HCT116 (cell line): ENCODE data around the gene LYRM4.

Experiments used
- CBX3 ChIP-seq: IDR thresholded peaks from 2 replicates; pipeline ENCODE4 v1.6.1; 2012; ENCODE audit warnings: low read depth
- CEBPB ChIP-seq: IDR thresholded peaks from 2 replicates; pipeline ENCODE4 v1.6.1; 2012; ENCODE audit warnings: low read depth
- EGR1 ChIP-seq: IDR thresholded peaks from 2 replicates; pipeline ENCODE4 v1.6.1; 2012; ENCODE audit warnings: low read depth
- ELF1 ChIP-seq: IDR thresholded peaks from 2 replicates; pipeline ENCODE4 v1.6.1; 2012; ENCODE audit warnings: low read depth, borderline replicate concordance
- EZH2 ChIP-seq: fragments of 200-600 bp; sonication (generic); IDR thresholded peaks from 2 replicates; pipeline ENCODE4 v1.6.1; 2017; ENCODE audit warnings: antibody characterized with exemption, mixed run types
- POLR2A ChIP-seq: IDR thresholded peaks from 2 replicates; pipeline ENCODE4 v1.7.0; 2011; ENCODE audit warnings: borderline replicate concordance; ENCODE audit not compliant: insufficient read depth, insufficient read length; ENCODE audit errors: extremely low read depth
- POLR2AphosphoS5 ChIP-seq: IDR thresholded peaks from 2 replicates; pipeline ENCODE4 v1.6.1; 2011; ENCODE audit warnings: mild to moderate bottlenecking, low read depth, low read length, moderate library complexity
- RAD21 ChIP-seq: IDR thresholded peaks from 2 replicates; pipeline ENCODE4 v1.6.1; 2012; ENCODE audit warnings: low read depth, mild to moderate bottlenecking
- SIN3A ChIP-seq: IDR thresholded peaks from 2 replicates; pipeline ENCODE4 v1.6.1; 2012; ENCODE audit warnings: low read depth
- SP1 ChIP-seq: IDR thresholded peaks from 2 replicates; pipeline ENCODE4 v1.6.1; 2012; ENCODE audit warnings: low read depth
- TCF7L2 ChIP-seq: IDR thresholded peaks from 2 replicates; pipeline ENCODE4 v1.7.0; 2011; ENCODE audit warnings: borderline replicate concordance, inconsistent platforms; ENCODE audit not compliant: insufficient read depth, insufficient read length; ENCODE audit errors: extremely low read depth
- ZFX ChIP-seq: fragments of 450-650 bp; IDR thresholded peaks from 2 replicates; pipeline ENCODE4 v1.6.1; 2017
- TF ChIP-seq, protein P1 (sequence below), 3 experiments: fragments of 200-600 bp in 1 of 3; sonication (generic) in 1 of 3; IDR thresholded peaks in 2 of 3; conservative IDR thresholded peaks in 1 of 3; 2 replicates each; pipeline ENCODE4 v1.5.1; 2012 to 2017; ENCODE audit warnings: low read depth in 2 of 3, low read length in 2 of 3, antibody characterized with exemption in 1 of 3, borderline replicate concordance in 1 of 3, control low read depth in 1 of 3, mild to moderate bottlenecking in 1 of 3, mixed read lengths in 1 of 3, mixed run types in 1 of 3, moderate library complexity in 1 of 3; ENCODE audit not compliant: insufficient read depth in 1 of 3
- TF ChIP-seq, protein P2 (sequence below): IDR thresholded peaks from 2 replicates; pipeline ENCODE4 v1.6.1; 2012; ENCODE audit warnings: low read depth

DNA sequence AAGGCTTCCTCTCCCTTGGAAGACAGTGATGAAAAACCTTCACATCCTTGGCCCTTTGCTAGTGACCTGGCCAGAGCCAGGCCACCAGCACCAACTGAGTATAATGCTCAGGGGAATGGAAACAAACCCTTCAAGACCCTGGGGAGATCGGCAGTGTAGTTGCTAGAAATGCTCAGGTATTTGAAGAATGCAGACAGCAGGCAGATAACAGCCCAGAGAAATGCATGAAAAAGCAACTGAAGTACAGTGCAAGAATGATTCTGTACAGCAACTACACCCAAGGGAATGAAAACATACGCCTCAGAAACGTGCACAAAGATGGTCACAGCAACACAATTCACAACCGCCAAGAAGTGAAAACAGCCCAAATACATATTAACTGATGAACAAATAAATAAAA lies 134.5 kb downstream of the LYRM4 start:
- TF ChIP-seq, protein P1, sequence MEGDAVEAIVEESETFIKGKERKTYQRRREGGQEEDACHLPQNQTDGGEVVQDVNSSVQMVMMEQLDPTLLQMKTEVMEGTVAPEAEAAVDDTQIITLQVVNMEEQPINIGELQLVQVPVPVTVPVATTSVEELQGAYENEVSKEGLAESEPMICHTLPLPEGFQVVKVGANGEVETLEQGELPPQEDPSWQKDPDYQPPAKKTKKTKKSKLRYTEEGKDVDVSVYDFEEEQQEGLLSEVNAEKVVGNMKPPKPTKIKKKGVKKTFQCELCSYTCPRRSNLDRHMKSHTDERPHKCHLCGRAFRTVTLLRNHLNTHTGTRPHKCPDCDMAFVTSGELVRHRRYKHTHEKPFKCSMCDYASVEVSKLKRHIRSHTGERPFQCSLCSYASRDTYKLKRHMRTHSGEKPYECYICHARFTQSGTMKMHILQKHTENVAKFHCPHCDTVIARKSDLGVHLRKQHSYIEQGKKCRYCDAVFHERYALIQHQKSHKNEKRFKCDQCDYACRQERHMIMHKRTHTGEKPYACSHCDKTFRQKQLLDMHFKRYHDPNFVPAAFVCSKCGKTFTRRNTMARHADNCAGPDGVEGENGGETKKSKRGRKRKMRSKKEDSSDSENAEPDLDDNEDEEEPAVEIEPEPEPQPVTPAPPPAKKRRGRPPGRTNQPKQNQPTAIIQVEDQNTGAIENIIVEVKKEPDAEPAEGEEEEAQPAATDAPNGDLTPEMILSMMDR (IDR thresholded peaks at IDR 0.05 in 2 of 3, conservative IDR thresholded peaks at IDR 0.05 in 1 of 3; ENCODE audit: borderline replicate concordance in 1 of 3, insufficient read depth in 1 of 3, low read depth in 2 of 3, low read length in 2 of 3), result no peak
- no peak for TF ChIP-seq RAD21
- TF ChIP-seq, protein P2, sequence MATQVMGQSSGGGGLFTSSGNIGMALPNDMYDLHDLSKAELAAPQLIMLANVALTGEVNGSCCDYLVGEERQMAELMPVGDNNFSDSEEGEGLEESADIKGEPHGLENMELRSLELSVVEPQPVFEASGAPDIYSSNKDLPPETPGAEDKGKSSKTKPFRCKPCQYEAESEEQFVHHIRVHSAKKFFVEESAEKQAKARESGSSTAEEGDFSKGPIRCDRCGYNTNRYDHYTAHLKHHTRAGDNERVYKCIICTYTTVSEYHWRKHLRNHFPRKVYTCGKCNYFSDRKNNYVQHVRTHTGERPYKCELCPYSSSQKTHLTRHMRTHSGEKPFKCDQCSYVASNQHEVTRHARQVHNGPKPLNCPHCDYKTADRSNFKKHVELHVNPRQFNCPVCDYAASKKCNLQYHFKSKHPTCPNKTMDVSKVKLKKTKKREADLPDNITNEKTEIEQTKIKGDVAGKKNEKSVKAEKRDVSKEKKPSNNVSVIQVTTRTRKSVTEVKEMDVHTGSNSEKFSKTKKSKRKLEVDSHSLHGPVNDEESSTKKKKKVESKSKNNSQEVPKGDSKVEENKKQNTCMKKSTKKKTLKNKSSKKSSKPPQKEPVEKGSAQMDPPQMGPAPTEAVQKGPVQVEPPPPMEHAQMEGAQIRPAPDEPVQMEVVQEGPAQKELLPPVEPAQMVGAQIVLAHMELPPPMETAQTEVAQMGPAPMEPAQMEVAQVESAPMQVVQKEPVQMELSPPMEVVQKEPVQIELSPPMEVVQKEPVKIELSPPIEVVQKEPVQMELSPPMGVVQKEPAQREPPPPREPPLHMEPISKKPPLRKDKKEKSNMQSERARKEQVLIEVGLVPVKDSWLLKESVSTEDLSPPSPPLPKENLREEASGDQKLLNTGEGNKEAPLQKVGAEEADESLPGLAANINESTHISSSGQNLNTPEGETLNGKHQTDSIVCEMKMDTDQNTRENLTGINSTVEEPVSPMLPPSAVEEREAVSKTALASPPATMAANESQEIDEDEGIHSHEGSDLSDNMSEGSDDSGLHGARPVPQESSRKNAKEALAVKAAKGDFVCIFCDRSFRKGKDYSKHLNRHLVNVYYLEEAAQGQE, result no peak
- no peak for TF ChIP-seq ZFX
- no peak for TF ChIP-seq SP1
- no peak for TF ChIP-seq ELF1
- TF ChIP-seq EGR1, result no peak
- TF ChIP-seq EZH2, result no peak
- TF ChIP-seq SIN3A, result no peak
- TF ChIP-seq TCF7L2, result no peak
- no peak for TF ChIP-seq CBX3
- no peak for TF ChIP-seq CEBPB
- TF ChIP-seq POLR2AphosphoS5, result no peak
- no peak for TF ChIP-seq POLR2A
